H1 (cell line): ENCODE data around the gene DMXL2. TPM values are rescaled to one million over a fixed set of nuclear protein-coding genes. Genes with fewer than 3 reads are reported as not detected.

Experiments used
- PHF8 ChIP-seq: fragments of 200-600 bp; sonication (generic); conservative IDR thresholded peaks from 2 replicates; pipeline ENCODE4 v1.7.1; 2012; ENCODE audit warnings: low read depth, mild to moderate bottlenecking, inconsistent platforms, low read length, moderate library complexity
- SIX5 ChIP-seq: IDR thresholded peaks from 2 replicates; pipeline ENCODE4 v1.6.1; 2011; ENCODE audit warnings: mild to moderate bottlenecking, low read depth, low read length
- YY1 ChIP-seq: IDR thresholded peaks from 2 replicates; pipeline ENCODE4 v1.6.1; 2011; ENCODE audit warnings: low read depth, mild to moderate bottlenecking, low read length
- polyA plus RNA-seq, 7 experiments: library from polyadenylated mRNA; depleted of rRNA in 3 of 7; stranded (reverse) in 5 of 7; unstranded in 2 of 7; fragments of >200 nt in 5 of 7; fragments of 200-250 nt in 2 of 7; gene quantifications; 1 replicate in 5 of 7; 2 replicates in 1 of 7; 4 replicates in 1 of 7; pipeline versions ENCODE4 v1.2.1 to v1.2.3, GENCODE V29; 2011 to 2013; ENCODE audit warnings: missing spikeins in 2 of 7, mixed read lengths in 2 of 7
- total RNA-seq: library from RNA; stranded (reverse); fragmentation: NEBNext Ultra II Directional; extraction: Animal tissue kit (Norgen Biotek cat#: 25700); gene quantifications from 2 replicates; pipeline ENCODE4 v1.2.1, GENCODE V29; 2021
- TF ChIP-seq, protein P1 (sequence below): fragments of 300-600 bp; sonication (generic); IDR thresholded peaks from 2 replicates; pipeline ENCODE4 v1.7.1; 2012; ENCODE audit warnings: low read length, moderate library complexity, mild to moderate bottlenecking, inconsistent platforms; ENCODE audit not compliant: insufficient replicate concordance

DMXL2 gene
- total and polyA plus RNA-seq, 2 of the 8 experiments (the other 6 are each of a cell fraction or from before 2014, with no cell fraction given) = 9.5 to 10.6 TPM

DNA sequence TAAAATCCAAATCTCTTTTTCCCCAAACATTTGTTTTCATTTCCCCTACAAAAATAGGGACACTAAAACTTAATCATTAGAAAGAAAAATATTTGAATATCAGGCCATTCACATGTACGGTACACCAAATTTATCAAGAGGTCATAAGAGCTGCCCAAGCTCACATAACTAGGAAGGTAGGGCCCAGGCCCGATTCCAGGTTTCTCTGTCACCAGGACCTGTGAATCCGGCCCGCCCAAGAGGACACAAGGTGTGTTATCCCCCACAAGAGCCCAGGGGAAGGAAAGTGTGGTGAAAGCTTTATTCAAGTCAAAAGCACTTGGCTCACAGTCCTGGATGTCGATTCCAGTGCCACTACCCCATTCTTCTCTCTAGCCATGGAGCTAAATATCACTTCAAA is 130.6 kb downstream of the DMXL2 start (continued):
- TF ChIP-seq, protein P1, sequence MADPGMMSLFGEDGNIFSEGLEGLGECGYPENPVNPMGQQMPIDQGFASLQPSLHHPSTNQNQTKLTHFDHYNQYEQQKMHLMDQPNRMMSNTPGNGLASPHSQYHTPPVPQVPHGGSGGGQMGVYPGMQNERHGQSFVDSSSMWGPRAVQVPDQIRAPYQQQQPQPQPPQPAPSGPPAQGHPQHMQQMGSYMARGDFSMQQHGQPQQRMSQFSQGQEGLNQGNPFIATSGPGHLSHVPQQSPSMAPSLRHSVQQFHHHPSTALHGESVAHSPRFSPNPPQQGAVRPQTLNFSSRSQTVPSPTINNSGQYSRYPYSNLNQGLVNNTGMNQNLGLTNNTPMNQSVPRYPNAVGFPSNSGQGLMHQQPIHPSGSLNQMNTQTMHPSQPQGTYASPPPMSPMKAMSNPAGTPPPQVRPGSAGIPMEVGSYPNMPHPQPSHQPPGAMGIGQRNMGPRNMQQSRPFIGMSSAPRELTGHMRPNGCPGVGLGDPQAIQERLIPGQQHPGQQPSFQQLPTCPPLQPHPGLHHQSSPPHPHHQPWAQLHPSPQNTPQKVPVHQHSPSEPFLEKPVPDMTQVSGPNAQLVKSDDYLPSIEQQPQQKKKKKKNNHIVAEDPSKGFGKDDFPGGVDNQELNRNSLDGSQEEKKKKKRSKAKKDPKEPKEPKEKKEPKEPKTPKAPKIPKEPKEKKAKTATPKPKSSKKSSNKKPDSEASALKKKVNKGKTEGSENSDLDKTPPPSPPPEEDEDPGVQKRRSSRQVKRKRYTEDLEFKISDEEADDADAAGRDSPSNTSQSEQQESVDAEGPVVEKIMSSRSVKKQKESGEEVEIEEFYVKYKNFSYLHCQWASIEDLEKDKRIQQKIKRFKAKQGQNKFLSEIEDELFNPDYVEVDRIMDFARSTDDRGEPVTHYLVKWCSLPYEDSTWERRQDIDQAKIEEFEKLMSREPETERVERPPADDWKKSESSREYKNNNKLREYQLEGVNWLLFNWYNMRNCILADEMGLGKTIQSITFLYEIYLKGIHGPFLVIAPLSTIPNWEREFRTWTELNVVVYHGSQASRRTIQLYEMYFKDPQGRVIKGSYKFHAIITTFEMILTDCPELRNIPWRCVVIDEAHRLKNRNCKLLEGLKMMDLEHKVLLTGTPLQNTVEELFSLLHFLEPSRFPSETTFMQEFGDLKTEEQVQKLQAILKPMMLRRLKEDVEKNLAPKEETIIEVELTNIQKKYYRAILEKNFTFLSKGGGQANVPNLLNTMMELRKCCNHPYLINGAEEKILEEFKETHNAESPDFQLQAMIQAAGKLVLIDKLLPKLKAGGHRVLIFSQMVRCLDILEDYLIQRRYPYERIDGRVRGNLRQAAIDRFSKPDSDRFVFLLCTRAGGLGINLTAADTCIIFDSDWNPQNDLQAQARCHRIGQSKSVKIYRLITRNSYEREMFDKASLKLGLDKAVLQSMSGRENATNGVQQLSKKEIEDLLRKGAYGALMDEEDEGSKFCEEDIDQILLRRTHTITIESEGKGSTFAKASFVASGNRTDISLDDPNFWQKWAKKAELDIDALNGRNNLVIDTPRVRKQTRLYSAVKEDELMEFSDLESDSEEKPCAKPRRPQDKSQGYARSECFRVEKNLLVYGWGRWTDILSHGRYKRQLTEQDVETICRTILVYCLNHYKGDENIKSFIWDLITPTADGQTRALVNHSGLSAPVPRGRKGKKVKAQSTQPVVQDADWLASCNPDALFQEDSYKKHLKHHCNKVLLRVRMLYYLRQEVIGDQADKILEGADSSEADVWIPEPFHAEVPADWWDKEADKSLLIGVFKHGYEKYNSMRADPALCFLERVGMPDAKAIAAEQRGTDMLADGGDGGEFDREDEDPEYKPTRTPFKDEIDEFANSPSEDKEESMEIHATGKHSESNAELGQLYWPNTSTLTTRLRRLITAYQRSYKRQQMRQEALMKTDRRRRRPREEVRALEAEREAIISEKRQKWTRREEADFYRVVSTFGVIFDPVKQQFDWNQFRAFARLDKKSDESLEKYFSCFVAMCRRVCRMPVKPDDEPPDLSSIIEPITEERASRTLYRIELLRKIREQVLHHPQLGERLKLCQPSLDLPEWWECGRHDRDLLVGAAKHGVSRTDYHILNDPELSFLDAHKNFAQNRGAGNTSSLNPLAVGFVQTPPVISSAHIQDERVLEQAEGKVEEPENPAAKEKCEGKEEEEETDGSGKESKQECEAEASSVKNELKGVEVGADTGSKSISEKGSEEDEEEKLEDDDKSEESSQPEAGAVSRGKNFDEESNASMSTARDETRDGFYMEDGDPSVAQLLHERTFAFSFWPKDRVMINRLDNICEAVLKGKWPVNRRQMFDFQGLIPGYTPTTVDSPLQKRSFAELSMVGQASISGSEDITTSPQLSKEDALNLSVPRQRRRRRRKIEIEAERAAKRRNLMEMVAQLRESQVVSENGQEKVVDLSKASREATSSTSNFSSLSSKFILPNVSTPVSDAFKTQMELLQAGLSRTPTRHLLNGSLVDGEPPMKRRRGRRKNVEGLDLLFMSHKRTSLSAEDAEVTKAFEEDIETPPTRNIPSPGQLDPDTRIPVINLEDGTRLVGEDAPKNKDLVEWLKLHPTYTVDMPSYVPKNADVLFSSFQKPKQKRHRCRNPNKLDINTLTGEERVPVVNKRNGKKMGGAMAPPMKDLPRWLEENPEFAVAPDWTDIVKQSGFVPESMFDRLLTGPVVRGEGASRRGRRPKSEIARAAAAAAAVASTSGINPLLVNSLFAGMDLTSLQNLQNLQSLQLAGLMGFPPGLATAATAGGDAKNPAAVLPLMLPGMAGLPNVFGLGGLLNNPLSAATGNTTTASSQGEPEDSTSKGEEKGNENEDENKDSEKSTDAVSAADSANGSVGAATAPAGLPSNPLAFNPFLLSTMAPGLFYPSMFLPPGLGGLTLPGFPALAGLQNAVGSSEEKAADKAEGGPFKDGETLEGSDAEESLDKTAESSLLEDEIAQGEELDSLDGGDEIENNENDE = no peak
- no peak for TF ChIP-seq SIX5
- TF ChIP-seq YY1 = no peak
- no peak for TF ChIP-seq PHF8
